Mammary epithelial cell (primary cell): Measurements from ENCODE around the gene EPN1.

Experiments used
- EZH2 ChIP-seq: IDR thresholded peaks from 2 replicates; pipeline ENCODE4 v1.6.1; 2012; ENCODE audit warnings: low read length, inconsistent platforms, borderline replicate concordance
- TF ChIP-seq, protein P1 (sequence below), 2 donors: IDR thresholded peaks in 1 of 2; conservative IDR thresholded peaks in 1 of 2; 2 replicates each; pipeline ENCODE4 v1.5.1; 2011 to 2012; ENCODE audit warnings: inconsistent platforms in 2 of 2, low read length in 2 of 2, mild to moderate bottlenecking in 2 of 2, control low read depth in 1 of 2, low read depth in 1 of 2; ENCODE audit not compliant: insufficient read depth in 1 of 2; ENCODE audit errors: extremely low read depth in 1 of 2

DNA sequence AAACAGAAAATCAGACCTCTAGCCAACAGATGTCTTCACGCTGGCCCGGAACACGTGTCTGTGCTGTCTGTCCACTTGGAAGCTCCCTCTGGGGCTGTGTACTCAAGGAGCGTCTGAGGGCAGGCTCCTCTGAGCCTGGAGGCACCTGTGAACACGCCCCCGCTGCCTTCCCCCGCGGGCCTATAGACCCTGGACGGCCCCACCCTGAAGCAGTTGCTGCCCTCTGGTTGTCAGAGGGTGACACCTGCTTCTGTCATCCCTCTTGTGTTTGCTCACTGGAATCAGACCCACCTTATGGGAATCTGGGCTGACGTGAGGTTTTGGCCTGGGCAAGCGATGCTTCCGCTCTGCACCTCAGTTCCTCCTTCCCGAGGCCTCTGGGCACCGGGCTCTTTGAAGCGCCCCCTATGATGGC, 19.2 kb downstream of the EPN1 start:
- TF ChIP-seq, protein P1, sequence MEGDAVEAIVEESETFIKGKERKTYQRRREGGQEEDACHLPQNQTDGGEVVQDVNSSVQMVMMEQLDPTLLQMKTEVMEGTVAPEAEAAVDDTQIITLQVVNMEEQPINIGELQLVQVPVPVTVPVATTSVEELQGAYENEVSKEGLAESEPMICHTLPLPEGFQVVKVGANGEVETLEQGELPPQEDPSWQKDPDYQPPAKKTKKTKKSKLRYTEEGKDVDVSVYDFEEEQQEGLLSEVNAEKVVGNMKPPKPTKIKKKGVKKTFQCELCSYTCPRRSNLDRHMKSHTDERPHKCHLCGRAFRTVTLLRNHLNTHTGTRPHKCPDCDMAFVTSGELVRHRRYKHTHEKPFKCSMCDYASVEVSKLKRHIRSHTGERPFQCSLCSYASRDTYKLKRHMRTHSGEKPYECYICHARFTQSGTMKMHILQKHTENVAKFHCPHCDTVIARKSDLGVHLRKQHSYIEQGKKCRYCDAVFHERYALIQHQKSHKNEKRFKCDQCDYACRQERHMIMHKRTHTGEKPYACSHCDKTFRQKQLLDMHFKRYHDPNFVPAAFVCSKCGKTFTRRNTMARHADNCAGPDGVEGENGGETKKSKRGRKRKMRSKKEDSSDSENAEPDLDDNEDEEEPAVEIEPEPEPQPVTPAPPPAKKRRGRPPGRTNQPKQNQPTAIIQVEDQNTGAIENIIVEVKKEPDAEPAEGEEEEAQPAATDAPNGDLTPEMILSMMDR (conservative IDR thresholded peaks at IDR 0.05 in 1 of 2, IDR thresholded peaks at IDR 0.05 in 1 of 2; ENCODE audit: extremely low read depth in 1 of 2, insufficient read depth in 1 of 2, low read depth in 1 of 2, low read length in 2 of 2), result no peak
- TF ChIP-seq EZH2, result no peak
